Endodermal cell (in vitro differentiated cells): Measurements from ENCODE around the gene D2HGDH. TPM values are rescaled to one million over a fixed set of nuclear protein-coding genes. Genes with fewer than 3 reads are reported as not detected.

Experiments
- DNase-seq: peaks from one replicate; pipeline ENCODE4 v3.0.0-alpha.2; 2017
- H3K27ac ChIP-seq: 2 replicates; pipeline ENCODE4 v1.5.1; 2013; ENCODE audit warnings: mild to moderate bottlenecking, low read depth, low read length, moderate library complexity
- H3K27me3 ChIP-seq: 2 replicates; pipeline ENCODE4 v1.6.1; 2013; ENCODE audit warnings: mild to moderate bottlenecking, low read length, moderate library complexity; ENCODE audit not compliant: insufficient read depth, control insufficient read depth, poor library complexity, severe bottlenecking
- H3K36me3 ChIP-seq: 2 replicates; pipeline ENCODE4 v1.7.0; 2013; ENCODE audit warnings: mild to moderate bottlenecking, low read length, moderate library complexity; ENCODE audit not compliant: control insufficient read depth, insufficient read depth
- H3K4me1 ChIP-seq: one replicate; pipeline ENCODE4 v1.7.0; 2013; ENCODE audit warnings: low read length; ENCODE audit not compliant: control insufficient read depth, insufficient read depth
- H3K4me3 ChIP-seq: 2 replicates; pipeline ENCODE4 v1.5.1; 2013; ENCODE audit warnings: mild to moderate bottlenecking, low read length, moderate library complexity
- H3K9ac ChIP-seq: 2 replicates; pipeline ENCODE4 v1.6.1; 2013; ENCODE audit warnings: mild to moderate bottlenecking, low read length, moderate library complexity; ENCODE audit not compliant: poor library complexity, severe bottlenecking; ENCODE audit errors: extremely low read depth
- H3K9me3 ChIP-seq: 2 replicates; pipeline ENCODE4 v1.6.1; 2013; ENCODE audit warnings: mild to moderate bottlenecking, low read length, moderate library complexity; ENCODE audit not compliant: control insufficient read depth
- H3K27ac Mint-ChIP-seq: 2 replicates; pipeline ENCODE4 v1.8.0; 2020; ENCODE audit warnings: mixed read lengths
- H3K27me3 Mint-ChIP-seq: 2 replicates; pipeline ENCODE4 v1.8.0; 2021; ENCODE audit warnings: mild to moderate bottlenecking, mixed read lengths; ENCODE audit not compliant: insufficient read depth
- H3K36me3 Mint-ChIP-seq: 2 replicates; pipeline ENCODE4 v1.8.0; 2020; ENCODE audit warnings: low read depth, mixed read lengths
- H3K4me1 Mint-ChIP-seq: 2 replicates; pipeline ENCODE4 v1.8.0; 2020; ENCODE audit warnings: mixed read lengths
- H3K4me3 Mint-ChIP-seq: 2 replicates; pipeline ENCODE4 v1.8.0; 2020; ENCODE audit warnings: mild to moderate bottlenecking, moderate library complexity, mixed read lengths
- H3K9me3 Mint-ChIP-seq: 2 replicates; pipeline ENCODE4 v1.8.0; 2020; ENCODE audit warnings: mild to moderate bottlenecking, mixed read lengths
- WGBS, 2 experiments: methylation state at CpG; one replicate each; pipeline versions ENCODE4 v1.1.5 to v1.1.7; 2013; ENCODE audit warnings: missing lambda C conversion rate in 2 of 2, mixed read lengths in 1 of 2; ENCODE audit not compliant: insufficient coverage in 1 of 2, insufficient read length in 1 of 2; 5-methylcytosine and 5-hydroxymethylcytosine counted together
- total RNA-seq, 2 donors: library from RNA; stranded (reverse); fragmentation: NEBNext Ultra II Directional in 1 of 2; extraction: Animal tissue kit (Norgen Biotek cat#: 25700) in 1 of 2; gene quantifications; 2 replicates in 1 of 2; 3 replicates in 1 of 2; pipeline ENCODE4 v1.2.1, GENCODE V29; 2021
- TF ChIP-seq, protein P1 (sequence below): fragments of 200-600 bp; sonication (generic); conservative IDR thresholded peaks from 2 replicates; pipeline ENCODE4 v1.5.0; 2021; ENCODE audit warnings: antibody characterized with exemption, mild to moderate bottlenecking

Gene D2HGDH
- total RNA-seq, 2 donors from 2014 or later = 25.1 to 34.8 TPM

DNA sequence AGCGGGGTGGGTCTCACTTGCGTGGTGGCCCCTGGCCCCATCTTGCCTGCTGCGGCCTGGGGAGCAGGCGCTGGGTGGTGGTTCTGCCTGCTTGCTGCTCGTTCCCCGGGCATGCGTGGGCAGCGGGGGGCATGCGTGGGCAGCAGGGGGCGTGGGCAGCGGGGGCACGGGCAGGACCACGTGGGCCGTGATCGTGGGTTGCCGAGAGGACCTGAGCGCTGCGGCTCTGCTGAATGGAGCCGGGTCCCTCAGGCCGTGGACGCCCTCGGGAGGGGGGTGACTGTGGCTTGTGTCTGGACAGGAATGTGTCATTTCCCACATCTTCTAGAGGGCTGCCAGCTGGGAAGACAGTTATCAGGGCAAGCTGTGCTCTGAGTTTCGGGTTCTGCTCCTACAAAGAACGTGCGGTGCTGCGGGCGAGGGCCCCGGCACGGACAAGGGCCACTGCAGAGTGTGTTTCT is 33.9 kb downstream of the D2HGDH start:
- Mint-ChIP-seq H3K36me3 (peaks cover 3% of the 10 kb centered on the region), H3K9me3 (no peaks in the 10 kb centered on the region), H3K4me3 (no peak overlapping the region), H3K4me1 (peaks cover 10% of the 10 kb centered on the region), H3K27me3 (no peaks in the 10 kb centered on the region), H3K27ac (peak overlapping the region; percentile 13)
- TF ChIP-seq, protein P1, sequence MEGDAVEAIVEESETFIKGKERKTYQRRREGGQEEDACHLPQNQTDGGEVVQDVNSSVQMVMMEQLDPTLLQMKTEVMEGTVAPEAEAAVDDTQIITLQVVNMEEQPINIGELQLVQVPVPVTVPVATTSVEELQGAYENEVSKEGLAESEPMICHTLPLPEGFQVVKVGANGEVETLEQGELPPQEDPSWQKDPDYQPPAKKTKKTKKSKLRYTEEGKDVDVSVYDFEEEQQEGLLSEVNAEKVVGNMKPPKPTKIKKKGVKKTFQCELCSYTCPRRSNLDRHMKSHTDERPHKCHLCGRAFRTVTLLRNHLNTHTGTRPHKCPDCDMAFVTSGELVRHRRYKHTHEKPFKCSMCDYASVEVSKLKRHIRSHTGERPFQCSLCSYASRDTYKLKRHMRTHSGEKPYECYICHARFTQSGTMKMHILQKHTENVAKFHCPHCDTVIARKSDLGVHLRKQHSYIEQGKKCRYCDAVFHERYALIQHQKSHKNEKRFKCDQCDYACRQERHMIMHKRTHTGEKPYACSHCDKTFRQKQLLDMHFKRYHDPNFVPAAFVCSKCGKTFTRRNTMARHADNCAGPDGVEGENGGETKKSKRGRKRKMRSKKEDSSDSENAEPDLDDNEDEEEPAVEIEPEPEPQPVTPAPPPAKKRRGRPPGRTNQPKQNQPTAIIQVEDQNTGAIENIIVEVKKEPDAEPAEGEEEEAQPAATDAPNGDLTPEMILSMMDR = no peak
- Histone ChIP-seq H3K4me3 (no peak overlapping the region), H3K27ac (no peak overlapping the region), H3K9ac (no peak overlapping the region), H3K4me1 (peaks cover 5% of the 10 kb centered on the region), H3K36me3 (no peaks in the 10 kb centered on the region), H3K9me3 (no peaks in the 10 kb centered on the region), H3K27me3 (no peaks in the 10 kb centered on the region)
- WGBS, 2 experiments = 93% methylated on average over 27 to 29 of the region's 29 CpGs
- no peak for DNase-seq

DNA sequence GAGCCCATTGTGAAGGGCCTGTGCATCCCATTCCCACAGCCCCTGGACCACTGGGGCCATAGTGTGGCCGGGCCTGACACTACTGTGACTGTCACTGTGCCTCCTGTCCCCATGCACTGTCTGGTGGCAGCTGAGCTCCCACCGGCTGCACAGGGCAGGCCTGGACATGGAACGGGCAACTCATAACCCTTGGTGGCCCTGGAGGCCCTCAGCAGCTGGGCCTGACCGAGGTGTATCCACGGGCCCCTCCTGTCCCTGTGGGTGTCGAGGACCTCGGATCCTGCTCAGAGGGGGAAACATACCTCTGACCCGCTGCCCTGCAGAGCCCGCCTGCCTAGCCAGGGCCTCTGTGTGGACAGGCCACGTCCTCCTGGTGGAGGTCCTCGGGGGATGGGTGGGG is 34.4 kb downstream of the D2HGDH start:
- Histone ChIP-seq H3K27me3 (no peaks in the 10 kb centered on the region), H3K9me3 (no peaks in the 10 kb centered on the region), H3K36me3 (no peaks in the 10 kb centered on the region), H3K4me1 (peaks cover 5% of the 10 kb centered on the region), H3K9ac (no peak overlapping the region), H3K27ac (no peak overlapping the region), H3K4me3 (no peak overlapping the region)
- TF ChIP-seq, protein P1 = no peak
- Mint-ChIP-seq H3K27me3 (no peaks in the 10 kb centered on the region), H3K9me3 (no peaks in the 10 kb centered on the region), H3K4me1 (peaks cover 10% of the 10 kb centered on the region), H3K27ac (peak overlapping the region; percentile 13), H3K4me3 (no peak overlapping the region), H3K36me3 (peaks cover 3% of the 10 kb centered on the region)
- 80 to 94% methylated on average over 11 of the region's 11 CpGs for WGBS, 2 experiments
- DNase-seq = no peak

DNA sequence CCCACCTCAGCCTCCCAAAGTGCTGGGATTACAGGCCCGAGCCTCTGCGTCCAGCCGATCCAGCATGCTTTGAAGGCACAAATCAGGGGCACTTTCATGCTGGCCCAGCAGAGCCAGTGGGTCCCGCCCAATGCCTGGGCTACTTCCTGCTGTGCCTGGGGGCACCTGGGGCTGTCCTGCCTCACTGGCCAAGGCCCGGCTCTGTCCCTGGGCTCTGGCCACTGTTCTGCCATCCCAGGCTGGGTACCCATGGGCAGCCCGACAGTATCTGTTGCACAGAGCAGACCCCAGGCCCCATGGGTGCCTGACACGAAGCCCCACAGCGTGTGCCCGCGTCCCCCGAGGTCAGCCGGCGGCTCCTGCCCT is 35.4 kb downstream of the D2HGDH start:
- Histone ChIP-seq H3K27me3 (no peaks in the 10 kb centered on the region), H3K9me3 (no peaks in the 10 kb centered on the region), H3K4me3 (no peak overlapping the region), H3K4me1 (peaks cover 5% of the 10 kb centered on the region), H3K9ac (no peak overlapping the region), H3K36me3 (no peaks in the 10 kb centered on the region), H3K27ac (no peak overlapping the region)
- Mint-ChIP-seq H3K27ac (no peak overlapping the region), H3K9me3 (no peaks in the 10 kb centered on the region), H3K4me3 (no peak overlapping the region), H3K4me1 (peaks cover 9% of the 10 kb centered on the region), H3K27me3 (no peaks in the 10 kb centered on the region), H3K36me3 (peaks cover 3% of the 10 kb centered on the region)
- TF ChIP-seq, protein P1 = no peak
- WGBS, 2 experiments = 95 to 96% methylated on average over 5 to 13 of the region's 13 CpGs
- no peak for DNase-seq
